Activated naive CD4-positive, alpha-beta T cell (primary cell): ENCODE measurements around the gene NCKAP5L.
"Not testable (repeated sequence)": the region's sequence is repeated elsewhere in the genome, so short reads cannot be mapped to it uniquely, and the experiment has no call there.

Experiments used
- DNase-seq, 4 experiments: peaks; one replicate each; lab custom pipeline; 2025; lab: John Stamatoyannopoulos, UW

Gene NCKAP5L, protein sequence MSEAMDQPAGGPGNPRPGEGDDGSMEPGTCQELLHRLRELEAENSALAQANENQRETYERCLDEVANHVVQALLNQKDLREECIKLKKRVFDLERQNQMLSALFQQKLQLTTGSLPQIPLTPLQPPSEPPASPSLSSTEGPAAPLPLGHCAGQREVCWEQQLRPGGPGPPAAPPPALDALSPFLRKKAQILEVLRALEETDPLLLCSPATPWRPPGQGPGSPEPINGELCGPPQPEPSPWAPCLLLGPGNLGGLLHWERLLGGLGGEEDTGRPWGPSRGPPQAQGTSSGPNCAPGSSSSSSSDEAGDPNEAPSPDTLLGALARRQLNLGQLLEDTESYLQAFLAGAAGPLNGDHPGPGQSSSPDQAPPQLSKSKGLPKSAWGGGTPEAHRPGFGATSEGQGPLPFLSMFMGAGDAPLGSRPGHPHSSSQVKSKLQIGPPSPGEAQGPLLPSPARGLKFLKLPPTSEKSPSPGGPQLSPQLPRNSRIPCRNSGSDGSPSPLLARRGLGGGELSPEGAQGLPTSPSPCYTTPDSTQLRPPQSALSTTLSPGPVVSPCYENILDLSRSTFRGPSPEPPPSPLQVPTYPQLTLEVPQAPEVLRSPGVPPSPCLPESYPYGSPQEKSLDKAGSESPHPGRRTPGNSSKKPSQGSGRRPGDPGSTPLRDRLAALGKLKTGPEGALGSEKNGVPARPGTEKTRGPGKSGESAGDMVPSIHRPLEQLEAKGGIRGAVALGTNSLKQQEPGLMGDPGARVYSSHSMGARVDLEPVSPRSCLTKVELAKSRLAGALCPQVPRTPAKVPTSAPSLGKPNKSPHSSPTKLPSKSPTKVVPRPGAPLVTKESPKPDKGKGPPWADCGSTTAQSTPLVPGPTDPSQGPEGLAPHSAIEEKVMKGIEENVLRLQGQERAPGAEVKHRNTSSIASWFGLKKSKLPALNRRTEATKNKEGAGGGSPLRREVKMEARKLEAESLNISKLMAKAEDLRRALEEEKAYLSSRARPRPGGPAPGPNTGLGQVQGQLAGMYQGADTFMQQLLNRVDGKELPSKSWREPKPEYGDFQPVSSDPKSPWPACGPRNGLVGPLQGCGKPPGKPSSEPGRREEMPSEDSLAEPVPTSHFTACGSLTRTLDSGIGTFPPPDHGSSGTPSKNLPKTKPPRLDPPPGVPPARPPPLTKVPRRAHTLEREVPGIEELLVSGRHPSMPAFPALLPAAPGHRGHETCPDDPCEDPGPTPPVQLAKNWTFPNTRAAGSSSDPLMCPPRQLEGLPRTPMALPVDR (N-terminal part only)

DNA sequence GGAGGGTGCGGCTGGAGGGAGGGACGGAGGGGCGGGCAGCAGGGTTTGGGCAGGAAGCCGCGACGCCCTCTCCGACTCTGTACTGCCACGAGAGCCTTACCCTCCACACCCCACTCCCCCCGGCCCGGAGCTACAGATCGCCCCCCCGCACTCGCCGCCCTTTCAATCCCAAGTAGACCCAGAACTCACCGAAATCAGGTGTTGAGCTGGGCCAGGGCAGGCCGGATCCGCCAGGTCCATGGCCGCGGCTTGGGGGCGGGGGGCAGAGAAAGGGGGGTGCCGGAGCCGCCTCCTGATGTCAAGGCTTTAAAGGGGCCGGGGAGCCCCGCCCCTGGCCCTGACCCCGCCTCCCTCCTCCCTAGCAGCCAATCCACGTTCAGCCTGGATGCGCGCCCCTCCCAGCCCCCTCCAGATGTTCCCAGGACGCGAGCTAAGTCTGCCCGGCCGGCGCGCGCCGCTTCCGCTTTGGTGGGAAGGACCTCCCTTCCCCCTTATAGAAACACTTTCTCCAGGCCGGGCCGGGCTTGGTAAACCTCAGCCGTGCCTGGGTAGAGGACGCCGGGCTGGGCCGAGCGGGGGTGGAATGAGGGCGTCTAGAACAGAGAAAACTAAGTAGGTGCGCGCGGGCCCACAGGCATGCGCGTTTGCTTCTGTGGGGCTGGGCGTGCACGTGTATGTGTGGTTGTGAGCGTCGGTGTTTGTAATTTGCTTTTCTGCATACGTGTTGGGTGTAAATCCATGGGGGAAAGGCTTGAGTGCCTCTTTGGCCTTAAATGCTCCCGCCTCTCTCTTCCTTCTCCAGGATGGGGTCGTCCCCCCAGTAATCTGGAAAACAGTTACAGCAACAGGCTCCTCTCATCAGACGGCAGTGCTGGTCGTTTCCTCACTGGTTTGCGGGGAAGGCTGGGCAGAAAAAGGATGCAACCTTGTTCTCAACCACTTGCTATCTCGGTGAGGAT, at the start of gene NCKAP5L:
Gene NCKAP5L, minus strand, starts transcription at position 281 of the 959 bp plus-strand sequence. CDS start 24,369 bp downstream, outside the sequence.
- peak; percentile 77 to 92 (median 86) for DNase-seq

DNA sequence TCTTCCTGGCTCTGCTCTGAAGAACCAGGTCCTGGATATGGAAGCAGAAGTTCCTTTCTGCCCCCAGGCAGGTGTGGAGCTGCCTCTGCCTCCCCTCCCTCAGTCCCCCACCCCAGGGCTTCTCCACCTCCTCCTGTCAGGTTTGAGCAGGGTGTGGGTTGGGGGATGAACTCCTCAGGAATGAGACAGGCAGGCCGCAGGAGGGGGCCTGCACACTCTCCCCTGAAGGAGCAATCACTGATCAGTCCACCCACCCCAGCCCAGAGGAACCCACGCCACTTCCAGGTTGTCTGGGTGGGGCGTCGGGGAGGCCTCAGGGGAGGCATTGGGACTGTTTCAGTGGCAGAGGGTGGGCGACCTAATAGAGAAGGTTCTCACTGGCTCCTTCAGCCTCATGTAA, 48.9 kb upstream of the NCKAP5L start:
- no peak for DNase-seq

DNA sequence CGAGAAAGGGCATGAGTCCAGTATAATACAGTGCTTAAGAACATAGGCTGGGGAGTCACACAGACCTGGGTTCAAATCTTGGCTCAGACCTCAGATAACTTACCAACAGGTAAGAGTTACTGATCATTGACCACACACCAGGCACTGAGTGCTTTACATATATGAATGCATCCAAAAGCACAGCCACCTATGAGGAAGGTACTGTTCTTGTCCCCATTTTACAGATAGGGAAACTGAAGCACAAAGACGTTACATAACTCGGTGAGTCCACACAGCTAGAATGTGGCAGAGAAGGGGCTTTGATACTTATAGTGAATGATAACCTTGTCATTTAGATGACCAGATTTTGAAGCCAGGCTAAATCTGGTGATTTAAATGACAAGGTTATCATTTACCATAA, 47.9 kb upstream of the NCKAP5L start:
- DNase-seq: no peak

DNA sequence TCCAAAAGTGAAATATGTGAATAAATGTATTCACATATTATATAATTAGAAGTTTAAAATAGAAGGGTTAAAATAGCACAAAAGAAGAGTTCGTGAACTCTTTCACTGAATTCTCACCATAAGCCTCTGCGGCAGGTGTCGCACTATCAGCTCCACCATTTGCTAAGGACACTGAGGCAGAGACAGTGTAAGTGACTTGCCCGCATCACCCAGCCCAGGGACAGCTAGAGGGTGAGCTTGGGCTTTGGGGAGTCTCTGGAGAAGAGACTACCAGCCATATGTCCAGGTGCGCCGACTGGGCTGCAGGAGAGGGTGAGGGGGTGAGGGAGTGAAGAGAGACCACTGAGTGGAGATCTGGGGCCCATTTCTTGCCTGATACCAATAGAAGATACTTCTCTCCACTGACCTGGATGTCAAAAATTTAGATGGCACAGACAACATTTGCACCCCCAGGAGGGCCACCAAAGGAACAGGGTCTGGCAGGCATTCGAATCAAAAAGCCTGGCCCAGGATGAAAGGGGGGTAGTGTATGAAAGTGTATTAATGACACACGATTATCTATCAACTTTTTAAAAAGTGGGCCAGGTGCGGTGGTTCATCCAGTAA, 47.0 kb upstream of the NCKAP5L start:
- no peak for DNase-seq

DNA sequence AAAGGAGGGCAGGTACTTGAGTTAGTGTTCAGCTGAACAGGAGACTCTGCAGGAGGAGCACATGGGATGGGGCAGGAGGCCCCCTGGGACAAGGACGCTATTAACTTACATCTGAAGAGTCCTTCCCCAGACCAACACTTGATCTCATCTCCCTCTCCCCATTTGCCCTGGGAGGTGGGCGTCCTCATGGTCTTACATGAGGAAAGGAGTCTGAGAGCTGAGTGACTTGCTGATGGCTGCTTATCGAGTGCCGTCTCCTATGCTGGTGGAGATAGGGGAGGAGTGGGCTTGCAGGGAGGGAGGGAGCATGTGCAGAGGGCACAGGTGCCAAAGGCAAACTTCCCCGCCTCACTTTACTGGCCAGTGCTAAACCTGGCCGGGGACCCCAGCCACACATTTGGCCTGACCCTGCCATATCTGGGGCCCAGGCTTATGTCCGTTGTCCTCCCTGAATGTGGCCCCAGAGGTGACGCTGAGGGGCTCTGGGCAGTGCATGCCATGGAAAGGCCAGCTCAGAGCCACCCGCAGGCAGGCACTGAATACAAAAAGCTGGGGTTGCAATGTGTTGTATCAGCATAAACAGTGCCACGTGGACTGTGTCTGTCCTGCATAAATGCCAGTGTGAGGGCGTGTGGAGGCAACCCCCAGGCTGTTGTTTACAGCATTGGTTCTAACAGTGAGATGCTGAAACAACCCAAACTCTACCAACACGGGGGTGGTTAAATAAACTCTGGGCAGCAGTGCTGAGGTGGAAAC, 46.1 kb upstream of the NCKAP5L start:
- DNase-seq: no peak

DNA sequence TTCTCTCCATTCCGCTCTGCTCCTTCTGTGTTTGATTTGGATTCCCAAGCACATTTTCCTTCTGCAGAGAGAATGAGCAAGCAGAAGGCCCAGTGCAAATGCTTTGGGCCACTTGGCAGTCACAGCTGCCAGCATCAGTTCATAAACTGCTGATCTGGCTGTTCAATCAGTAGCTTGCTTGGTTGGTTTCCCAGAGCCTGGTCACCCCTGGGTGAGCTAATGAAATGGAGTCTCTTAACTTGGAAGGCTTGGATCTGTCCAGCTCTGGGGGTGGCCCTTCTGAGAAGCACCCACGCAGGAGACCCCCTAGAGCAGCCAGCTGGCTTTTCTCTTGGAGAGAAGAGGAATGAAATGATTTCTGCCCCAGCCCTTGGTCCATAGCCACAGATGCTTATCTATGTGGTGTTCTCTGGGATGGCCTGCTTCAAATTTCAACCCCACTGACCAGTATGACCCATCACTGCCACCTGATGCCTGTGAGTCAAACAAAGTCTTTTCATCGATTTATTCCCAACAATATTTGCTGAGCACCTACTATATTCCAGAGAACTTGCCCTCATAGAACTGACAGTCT, 45.2 kb upstream of the NCKAP5L start:
- DNase-seq: no peak

DNA sequence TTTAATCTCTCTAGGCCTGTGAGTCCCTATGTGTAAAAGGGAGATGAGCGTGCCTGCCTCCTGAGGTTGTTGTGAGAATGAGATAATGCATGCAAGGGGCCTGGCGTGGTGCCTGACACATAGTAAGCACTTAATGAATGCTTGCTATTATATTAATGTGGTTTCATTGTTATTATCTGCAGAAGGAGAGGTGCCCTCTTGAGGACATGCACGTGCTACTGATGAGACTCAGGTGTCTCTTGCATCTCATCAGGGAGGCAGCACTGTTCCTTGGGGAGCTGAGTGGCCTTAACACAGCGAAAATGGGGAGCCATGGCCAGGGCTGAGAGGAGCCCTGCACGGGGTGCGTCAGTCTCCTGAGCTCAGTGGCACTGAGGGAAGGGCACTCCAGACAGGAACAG, 44.6 kb upstream of the NCKAP5L start:
- no peak for DNase-seq

DNA sequence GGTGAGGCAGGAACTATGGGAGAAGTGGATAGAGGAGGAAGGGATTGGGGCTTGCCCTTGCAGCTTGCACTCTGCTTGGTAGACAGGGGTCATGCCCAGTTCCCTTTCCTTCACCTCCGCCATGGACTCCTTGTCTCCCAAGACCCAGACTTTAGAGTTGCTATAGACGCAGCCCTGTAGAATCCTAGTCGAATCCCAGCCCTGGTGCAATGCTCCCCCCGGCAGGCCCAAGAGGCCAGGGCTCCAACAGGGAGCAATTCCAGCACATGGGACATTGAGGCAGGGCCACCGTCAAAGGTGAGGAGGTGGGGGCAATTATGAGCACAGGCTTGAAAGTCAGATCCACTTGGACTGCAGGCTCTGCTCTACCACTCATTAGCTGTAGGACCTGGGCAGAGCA, 44.2 kb upstream of the NCKAP5L start:
- no peak for DNase-seq

DNA sequence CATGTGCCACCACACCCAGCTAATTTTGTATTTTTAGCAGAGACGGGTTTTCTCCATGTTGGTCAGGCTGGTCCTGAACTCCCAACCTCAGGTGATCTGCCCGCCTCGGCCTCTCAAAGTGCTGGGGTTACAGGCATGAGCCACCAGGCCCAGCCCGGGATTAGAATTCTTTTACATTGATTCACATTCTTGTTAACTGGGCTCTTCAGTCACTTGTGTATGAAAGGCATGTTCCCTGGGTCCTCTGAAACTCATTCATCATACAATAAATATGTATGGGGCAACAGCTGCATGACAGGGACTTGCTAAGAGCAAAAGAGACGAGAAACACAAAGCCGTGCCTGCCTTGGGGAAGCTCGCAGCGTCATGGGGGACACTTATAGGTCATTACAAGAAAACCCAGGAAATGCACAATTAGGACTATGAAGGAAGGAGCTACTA, 43.6 kb upstream of the NCKAP5L start:
- not testable (repeated sequence) for DNase-seq

DNA sequence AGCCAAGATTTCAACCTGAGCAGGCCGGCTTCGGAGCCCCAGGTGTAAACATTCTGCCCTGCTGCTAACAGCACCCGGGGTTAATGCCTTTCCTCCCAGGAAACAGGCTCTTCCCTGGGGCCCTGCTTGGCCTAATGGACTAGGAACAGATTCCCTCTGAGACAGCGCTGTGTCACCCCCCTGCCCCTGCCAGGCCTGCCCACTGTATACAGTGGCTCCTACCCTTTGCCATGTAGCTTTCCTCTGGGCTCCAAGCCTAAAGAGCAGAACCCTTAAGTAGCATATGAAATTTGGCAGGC, 43.0 kb upstream of the NCKAP5L start:
- no peak for DNase-seq

DNA sequence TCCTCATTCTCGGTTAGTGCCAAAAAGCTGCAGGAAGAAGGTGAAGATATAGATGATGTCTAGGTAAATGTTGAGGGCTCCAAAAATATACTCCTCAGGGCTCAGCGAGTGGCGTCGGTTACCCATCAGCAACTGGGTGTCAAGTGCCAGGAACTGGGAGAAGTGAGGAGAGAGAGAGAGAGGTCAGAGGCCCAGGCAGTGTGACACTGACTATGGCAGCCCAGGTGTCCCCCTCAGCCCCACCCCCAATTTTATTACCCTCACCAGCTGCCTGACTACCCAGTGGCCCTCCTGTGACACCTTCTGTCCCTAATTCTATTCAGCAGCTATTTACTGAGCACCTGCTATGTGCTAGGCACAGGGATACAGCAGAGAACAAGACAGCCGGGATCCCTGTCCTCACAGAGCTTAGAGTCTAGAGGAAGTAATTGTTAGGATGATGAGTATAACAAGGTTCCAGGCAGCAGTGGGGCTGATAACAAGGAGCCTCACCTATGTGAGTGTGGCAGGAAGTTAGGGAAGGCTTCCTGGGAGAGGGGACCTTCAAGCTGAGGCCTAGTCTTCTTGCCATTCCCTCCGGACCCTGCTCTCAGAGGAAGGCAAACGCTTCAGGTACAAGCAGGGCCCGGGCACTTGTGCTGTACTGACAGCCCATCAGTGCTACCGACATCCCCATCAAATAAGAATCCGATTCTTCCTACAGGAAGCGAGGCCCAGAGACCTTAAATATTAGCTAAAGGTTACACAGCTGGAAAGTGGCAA, 42.5 kb upstream of the NCKAP5L start:
- DNase-seq: no peak

DNA sequence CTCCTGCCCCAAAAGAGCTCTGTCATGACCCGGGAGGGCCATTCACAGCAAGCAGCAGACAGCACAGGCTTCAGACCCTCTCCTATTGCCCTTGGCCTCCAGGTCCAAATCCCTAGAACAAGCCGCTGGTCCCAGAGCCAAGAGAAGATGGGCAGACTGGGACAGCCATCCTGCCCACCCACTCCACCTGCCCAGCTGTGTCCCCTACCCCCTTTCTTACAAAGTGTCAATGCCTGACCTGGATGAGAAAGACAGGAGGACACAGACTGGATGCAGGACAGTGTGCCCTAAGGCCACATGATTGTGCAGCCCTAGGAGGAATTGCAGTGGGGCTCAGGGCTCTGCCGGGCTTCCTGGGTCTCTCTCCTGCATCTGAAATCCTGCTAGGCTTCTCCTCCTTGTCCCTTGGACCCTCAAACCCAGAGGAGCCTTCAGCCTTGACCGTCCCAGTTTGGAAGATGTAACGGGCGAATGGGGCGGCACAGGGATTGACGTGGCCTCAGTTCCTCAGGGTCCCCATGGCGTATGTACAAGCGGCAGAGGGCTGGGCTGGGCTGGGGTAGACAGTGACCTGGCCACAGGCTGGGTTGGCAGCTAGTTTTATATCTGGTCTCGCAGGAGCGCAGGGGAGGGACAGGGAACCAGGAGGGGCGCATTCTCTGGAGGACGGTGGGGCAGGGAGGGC, 41.7 kb upstream of the NCKAP5L start:
- DNase-seq: no peak

DNA sequence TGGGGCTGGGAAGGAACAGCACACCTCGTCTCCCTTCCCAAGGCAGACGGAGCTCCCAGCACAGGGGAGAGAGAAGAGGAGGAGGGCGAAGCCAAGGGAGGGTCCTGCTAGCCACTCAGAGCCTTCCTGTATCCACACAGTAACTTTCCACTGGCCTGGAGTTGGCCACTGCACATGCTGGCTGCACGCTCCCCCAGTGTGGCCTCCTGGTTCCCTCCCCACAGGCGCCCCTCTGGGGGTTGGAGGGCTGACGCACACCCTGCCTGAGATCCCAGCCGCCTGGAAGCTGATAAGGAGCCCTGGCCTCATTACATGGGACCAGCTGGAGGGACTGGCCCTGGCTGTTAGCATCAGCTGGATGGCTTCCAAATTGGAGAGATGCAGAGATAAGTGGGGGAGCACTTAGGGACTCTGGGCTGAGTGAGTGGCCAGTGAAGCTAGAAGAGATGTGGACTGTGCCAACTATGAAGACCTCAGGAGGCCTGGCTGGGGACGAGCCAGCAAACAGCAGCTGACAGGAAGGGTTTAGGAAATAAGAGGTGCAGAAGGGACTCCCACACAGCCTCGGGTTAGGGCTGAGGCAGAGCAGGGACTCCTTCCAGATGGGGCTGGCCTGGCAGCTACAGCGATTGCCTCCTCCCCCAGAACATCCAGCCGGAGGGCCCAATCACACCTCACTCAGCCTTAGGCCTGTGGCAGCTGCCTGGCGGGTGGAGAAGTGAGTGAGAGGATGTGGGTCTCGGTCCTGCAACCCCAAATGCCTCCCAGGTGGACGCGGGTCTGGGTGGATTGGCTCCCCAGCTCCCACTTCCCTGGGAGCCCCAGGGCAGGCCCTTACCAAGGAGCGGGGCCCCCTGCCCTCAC, 41.0 kb upstream of the NCKAP5L start:
- DNase-seq: no peak

DNA sequence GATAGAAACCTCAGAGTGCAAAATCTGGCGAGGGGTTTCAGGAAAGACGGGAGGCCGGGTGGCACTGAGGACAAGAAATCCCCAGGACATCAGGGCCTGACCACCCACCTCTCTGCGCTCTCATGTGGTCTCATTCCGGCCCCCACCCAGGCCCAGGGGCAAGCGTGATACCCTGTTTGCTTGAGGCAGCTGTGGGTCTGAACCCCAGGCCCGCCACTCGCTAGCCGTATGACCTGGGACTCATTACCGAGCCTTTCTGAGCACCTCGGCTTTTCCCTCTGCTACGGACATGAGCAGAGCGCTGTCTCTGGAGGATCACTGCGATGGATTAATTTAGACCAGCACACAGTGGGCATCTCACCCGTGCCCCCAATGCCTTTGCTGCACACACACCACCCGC, 40.2 kb upstream of the NCKAP5L start:
- DNase-seq: no peak

DNA sequence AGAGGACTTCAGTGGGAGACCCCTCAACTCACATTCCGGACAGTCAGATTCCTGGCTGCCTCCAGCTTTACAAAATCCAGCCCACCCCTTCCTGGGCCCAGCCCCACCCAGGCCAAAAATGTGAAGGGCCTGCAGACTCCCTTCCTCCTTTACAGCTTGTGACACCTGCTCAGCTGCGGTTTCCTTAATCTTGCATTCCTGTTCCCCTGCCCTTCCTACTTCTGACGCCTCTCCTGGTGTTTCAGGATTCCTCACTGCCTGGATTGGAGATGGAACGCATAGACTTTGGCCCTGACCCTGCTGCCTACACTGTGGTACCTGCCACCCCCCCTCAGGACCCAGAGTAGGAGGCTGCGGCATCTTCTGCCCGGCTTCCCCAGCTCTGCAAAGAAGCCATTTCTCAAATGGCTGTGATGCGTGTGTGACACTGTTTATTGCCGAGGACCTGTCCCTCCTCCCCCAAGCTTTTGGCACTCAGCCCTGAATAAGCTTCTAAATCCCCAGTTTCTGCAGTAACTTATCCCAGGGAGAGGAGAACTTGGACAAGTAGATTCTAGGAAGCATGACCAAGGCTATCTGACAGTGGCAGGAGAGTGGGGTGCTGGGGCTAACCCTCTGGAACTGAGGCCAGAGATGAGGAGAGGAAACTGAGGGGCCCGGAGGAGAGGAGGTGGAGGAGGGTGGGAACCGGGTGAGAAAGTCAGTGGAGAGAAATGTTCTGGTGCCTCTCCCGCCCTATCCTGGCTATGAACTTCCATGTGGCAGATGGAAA, 39.5 kb upstream of the NCKAP5L start:
- DNase-seq: no peak

DNA sequence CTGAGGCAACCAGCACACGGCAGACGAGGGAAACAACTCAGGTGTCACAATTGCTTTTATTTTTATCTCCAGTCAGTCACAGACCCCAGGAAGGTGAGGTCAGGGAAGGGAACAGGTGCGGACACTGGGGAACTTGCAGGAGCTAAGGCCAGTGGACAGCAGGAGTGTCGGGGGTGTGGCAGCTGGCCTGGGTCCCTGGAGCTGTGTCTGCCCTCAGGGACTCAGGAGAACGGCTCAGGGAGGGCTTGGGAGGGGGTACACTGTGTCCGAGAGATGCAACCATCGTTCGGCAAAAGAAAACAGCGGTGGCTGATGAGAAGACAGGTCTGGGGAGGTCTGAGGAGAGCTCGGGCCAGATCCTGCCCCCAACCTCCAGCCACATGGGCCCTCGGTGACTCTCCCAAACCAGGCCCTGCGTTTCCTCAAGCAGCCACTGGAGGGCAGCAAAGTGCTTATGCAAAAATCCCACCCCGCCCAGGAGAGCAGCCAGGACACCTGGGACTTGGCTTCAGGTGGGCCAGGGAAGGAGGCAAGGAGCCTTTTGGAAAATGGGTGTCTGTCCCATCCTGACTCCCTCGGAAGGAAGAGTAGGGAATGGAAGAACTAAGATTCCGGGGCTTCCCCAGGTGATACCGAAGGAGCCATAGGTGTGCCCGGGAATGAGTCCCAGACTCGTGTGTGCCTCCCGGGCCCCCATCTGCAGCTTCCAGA, 38.8 kb upstream of the NCKAP5L start:
- DNase-seq: peak; percentile 57 to 61 (median 60)
